ENCODE measurements around the gene CST2.

GRCh38 chr20:23870461-23870860, 43.9 kb upstream of the CST2 start:
- no peak for TF ChIP-seq CTCF (IDR thresholded peaks at IDR 0.05; ENCODE audit: low read depth, low read length)
- TF ChIP-seq EZH2phosphoT487 (IDR thresholded peaks at IDR 0.05; ENCODE audit: low read depth) = no peak
